ENCODE data around the gene GNA12. TPM values are rescaled to one million over a fixed set of nuclear protein-coding genes. Genes with fewer than 3 reads are reported as not detected.

GNA12 gene
- total and polyA plus RNA-seq, 12 donors, result 8.2 to 65.1 (median 42.9) TPM

DNA sequence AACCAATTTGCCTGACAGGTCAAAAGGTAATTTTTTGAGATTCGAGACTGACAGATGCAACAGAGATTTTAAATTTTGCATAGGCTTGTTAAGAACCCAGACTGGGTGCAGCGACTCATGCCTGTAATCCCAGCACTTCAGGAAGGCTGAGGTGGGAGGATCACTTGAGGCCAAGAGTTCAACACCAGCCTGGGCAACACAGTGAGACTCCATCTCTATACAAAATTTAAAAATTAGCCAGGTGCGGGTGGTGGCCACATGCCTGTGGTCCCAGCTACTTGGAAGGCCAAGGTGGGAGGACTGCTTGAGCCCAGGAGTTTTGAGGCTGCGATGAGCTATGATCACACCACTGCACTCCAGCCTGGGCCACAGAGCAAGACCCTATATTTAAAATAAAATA, 121.5 kb downstream of the GNA12 start:
- H3K4me1 ChIP-seq (replicated peaks in 1 of 2), result no peaks in the 10 kb centered on the region
- no peak overlapping the region for H3K27ac ChIP-seq
- no peaks in the 10 kb centered on the region for H3K9me3 ChIP-seq (replicated peaks in 1 of 3)
- H3K36me3 ChIP-seq (replicated peaks in 1 of 2), result peaks cover 0 to 29% of the 10 kb centered on the region in 2 donors
- no peak overlapping the region for H3K4me3 ChIP-seq
- DNase-seq, result peak in 1 of 7 donors; percentile 4
- 93 to 97% (median 94%) methylated on average over 4 of the region's 4 CpGs for WGBS, 4 donors
- TF ChIP-seq POLR2A (IDR thresholded peaks at IDR 0.05), result no peak
- TF ChIP-seq, protein P1, sequence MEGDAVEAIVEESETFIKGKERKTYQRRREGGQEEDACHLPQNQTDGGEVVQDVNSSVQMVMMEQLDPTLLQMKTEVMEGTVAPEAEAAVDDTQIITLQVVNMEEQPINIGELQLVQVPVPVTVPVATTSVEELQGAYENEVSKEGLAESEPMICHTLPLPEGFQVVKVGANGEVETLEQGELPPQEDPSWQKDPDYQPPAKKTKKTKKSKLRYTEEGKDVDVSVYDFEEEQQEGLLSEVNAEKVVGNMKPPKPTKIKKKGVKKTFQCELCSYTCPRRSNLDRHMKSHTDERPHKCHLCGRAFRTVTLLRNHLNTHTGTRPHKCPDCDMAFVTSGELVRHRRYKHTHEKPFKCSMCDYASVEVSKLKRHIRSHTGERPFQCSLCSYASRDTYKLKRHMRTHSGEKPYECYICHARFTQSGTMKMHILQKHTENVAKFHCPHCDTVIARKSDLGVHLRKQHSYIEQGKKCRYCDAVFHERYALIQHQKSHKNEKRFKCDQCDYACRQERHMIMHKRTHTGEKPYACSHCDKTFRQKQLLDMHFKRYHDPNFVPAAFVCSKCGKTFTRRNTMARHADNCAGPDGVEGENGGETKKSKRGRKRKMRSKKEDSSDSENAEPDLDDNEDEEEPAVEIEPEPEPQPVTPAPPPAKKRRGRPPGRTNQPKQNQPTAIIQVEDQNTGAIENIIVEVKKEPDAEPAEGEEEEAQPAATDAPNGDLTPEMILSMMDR (IDR thresholded peaks at IDR 0.05), result no peak
- no peaks in the 10 kb centered on the region for H3K27me3 ChIP-seq
- intact Hi-C loops (cut with DNase I), result no loop called here

DNA sequence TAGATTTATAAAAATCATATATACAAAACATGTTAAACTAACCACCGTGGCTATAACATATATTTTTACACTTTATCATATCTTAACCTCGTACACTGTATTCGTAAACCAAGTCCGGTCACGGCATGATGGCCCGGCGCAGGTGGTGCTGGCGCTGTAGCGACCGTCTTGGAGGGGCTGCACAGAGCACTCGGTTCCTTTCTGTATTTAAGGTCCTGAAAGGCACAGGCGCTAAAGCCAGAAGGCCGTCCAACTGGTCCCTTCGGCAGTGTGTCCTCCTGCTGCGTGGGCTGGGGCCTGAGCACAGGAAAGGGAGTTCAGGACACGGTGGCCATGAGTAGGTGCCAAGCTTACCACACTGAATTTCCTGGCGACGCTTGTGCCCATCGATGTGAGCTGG, 122.3 kb downstream of the GNA12 start:
- 92 to 98% (median 96%) methylated on average over 19 of the region's 19 CpGs for WGBS, 4 donors
- DNase-seq, result no peak
- peaks cover 0 to 5% of the 10 kb centered on the region in 2 donors for H3K4me1 ChIP-seq (replicated peaks in 1 of 2)
- H3K27me3 ChIP-seq, result no peaks in the 10 kb centered on the region
- peaks cover 0 to 29% of the 10 kb centered on the region in 2 donors for H3K36me3 ChIP-seq (replicated peaks in 1 of 2)
- no peak overlapping the region for H3K27ac ChIP-seq
- H3K9me3 ChIP-seq (replicated peaks in 1 of 3), result no peaks in the 10 kb centered on the region
- TF ChIP-seq, protein P1 (IDR thresholded peaks at IDR 0.05), result no peak
- no peak for TF ChIP-seq POLR2A (IDR thresholded peaks at IDR 0.05)
- H3K4me3 ChIP-seq, result no peak overlapping the region
- intact Hi-C loops (cut with DNase I), result no loop called here

DNA sequence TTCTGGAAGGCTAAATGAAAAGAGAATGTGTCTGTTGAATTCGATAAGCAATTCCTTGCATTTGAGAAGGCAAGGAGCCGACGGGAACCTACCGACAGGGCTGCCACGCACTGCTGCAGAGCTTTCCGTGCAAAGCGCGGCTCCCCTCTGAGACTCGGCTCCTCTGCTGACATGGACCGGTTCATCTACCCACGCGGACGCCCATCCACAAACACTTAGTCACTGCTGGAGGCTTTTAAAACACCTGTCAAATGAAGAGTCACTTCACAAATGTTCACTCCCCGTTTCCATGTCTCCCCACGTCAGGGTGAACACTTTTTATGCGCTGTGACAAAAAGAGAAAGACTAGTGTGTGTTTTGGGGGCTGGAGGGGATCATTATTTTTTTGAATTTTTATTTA, 124.1 kb downstream of the GNA12 start:
- Histone ChIP-seq H3K27ac (no peak overlapping the region), H3K4me3 (no peak overlapping the region), H3K9me3 (replicated peaks in 1 of 3) (no peaks in the 10 kb centered on the region), H3K4me1 (replicated peaks in 1 of 2) (peaks cover 0 to 5% of the 10 kb centered on the region in 2 donors), H3K36me3 (replicated peaks in 1 of 2) (peaks cover 0 to 26% of the 10 kb centered on the region in 2 donors), H3K27me3 (no peaks in the 10 kb centered on the region)
- TF ChIP-seq POLR2A (IDR thresholded peaks at IDR 0.05), result no peak
- TF ChIP-seq, protein P1 (IDR thresholded peaks at IDR 0.05), result no peak
- intact Hi-C loops (cut with DNase I), result no loop called here
- WGBS, 4 donors, result 92 to 96% (median 94%) methylated on average over 16 of the region's 16 CpGs
- DNase-seq, result no peak

DNA sequence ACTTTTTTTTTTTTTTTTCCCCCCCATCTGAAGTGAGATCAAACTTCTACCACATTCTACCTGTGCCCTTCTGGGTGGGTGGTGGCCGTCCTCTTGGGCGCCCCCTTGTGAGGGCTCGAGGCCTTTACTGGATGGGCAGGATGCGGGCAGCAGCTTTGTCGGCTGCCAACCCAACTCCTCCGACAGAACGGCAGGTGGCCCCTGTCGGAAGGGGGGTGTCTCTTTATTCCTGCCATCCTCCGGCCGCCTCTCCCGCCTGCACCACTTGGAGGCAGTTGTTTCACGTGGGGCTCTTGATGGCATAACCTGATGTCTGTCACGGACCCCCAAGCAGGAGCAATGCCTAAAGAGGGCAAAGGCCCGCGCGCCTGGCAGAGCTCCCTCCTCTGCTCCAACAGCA, 125.1 kb downstream of the GNA12 start:
- H3K27me3 ChIP-seq, result no peaks in the 10 kb centered on the region
- intact Hi-C loops (cut with DNase I), result loop anchor here in 1 of 2 donors (10.0 kb wide), 1 partner anchor 126 kb away; the partner anchor contains the start of gene GNA12
- WGBS, 4 donors, result 73 to 88% (median 80%) methylated on average over 4 to 16 of the region's 16 CpGs
- TF ChIP-seq POLR2A (IDR thresholded peaks at IDR 0.05), result no peak
- TF ChIP-seq, protein P1 (IDR thresholded peaks at IDR 0.05), result peak in 4 of 6 experiments; percentile 11 to 36 (median 26)
- no peaks in the 10 kb centered on the region for H3K9me3 ChIP-seq (replicated peaks in 1 of 3)
- no peak overlapping the region for H3K4me3 ChIP-seq
- DNase-seq, result no peak
- H3K4me1 ChIP-seq (replicated peaks in 1 of 2), result peaks cover 0 to 5% of the 10 kb centered on the region in 2 donors
- H3K36me3 ChIP-seq (replicated peaks in 1 of 2), result peaks cover 0 to 26% of the 10 kb centered on the region in 2 donors
- H3K27ac ChIP-seq, result no peak overlapping the region

Data from adrenal gland (tissue), 12 donors.